ENCODE results near the gene SIGLEC11.

DNA sequence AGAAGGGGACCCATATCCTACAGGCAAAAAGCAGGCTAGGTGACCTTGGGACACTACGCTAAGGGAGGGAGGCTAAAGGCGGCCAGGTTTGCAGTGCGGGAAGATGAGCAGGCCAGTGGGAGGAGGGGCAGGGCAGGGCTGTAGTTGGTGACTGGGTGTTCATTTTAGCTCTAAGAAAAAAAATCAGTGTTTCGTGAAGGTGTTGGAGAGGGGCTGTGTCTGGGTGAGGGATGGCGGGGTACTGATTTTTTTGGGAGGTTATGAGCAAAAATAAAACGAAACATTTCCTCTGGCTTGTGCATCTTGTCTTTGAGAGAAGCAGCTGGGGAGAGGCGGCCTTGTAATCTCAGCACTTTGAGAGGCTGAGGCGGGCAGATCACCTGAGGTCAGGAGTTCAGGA is 27.3 kb downstream of the SIGLEC11 start:
- TF ChIP-seq, protein P1, sequence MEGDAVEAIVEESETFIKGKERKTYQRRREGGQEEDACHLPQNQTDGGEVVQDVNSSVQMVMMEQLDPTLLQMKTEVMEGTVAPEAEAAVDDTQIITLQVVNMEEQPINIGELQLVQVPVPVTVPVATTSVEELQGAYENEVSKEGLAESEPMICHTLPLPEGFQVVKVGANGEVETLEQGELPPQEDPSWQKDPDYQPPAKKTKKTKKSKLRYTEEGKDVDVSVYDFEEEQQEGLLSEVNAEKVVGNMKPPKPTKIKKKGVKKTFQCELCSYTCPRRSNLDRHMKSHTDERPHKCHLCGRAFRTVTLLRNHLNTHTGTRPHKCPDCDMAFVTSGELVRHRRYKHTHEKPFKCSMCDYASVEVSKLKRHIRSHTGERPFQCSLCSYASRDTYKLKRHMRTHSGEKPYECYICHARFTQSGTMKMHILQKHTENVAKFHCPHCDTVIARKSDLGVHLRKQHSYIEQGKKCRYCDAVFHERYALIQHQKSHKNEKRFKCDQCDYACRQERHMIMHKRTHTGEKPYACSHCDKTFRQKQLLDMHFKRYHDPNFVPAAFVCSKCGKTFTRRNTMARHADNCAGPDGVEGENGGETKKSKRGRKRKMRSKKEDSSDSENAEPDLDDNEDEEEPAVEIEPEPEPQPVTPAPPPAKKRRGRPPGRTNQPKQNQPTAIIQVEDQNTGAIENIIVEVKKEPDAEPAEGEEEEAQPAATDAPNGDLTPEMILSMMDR (IDR thresholded peaks at IDR 0.05; ENCODE audit: borderline replicate concordance, extremely low read depth, low read length, poor library complexity, severe bottlenecking) = no peak
- TF ChIP-seq EZH2 (IDR thresholded peaks at IDR 0.05; ENCODE audit: borderline replicate concordance, low read depth, low read length, severe bottlenecking) = no peak

Data from DND-41 (cell line).